GM18870 (cell line): ENCODE measurements around the gene CBX4.

ENCODE experiments used
- ATAC-seq: cut with Tn5 transposase; IDR thresholded peaks from one replicate; pipeline ENCODE4 v1.9.1; 2021; ENCODE audit warnings: moderate library complexity; ENCODE audit not compliant: unreplicated experiment

Gene CBX4

DNA sequence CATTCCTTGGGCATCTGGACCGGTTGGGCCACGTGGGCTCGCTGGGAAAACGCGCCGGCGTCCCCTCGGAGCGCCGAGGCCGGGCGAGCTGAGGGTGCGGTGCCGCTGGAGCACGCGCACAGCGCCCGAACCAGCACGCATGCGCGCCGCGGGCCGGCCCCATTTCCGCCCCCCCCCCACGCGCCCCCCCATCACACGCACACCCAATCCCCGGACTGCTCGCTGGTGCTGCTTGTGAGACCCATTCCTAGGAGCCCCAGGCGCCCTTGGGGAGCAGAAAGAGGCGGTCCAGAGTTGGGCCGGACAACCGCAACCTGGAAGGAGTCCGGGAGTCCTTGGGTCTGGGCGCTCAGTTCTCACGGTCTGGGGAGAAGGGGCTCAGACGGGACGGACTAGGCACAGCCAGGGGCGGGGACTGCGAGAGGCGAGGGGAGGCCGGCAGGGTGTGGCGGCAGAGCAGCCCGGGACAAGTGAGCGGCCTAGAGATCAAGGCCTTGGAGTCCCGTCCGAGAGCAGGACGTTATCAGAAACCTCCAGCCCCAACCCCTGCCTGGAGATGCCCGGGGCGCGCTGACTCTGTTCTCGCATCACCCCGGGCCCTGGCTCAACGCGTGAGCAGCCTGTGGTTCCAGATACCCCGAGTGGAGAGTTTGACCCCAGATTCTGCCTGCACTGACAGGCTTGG is 36.4 kb downstream of the CBX4 start:
- ATAC-seq = no peak

DNA sequence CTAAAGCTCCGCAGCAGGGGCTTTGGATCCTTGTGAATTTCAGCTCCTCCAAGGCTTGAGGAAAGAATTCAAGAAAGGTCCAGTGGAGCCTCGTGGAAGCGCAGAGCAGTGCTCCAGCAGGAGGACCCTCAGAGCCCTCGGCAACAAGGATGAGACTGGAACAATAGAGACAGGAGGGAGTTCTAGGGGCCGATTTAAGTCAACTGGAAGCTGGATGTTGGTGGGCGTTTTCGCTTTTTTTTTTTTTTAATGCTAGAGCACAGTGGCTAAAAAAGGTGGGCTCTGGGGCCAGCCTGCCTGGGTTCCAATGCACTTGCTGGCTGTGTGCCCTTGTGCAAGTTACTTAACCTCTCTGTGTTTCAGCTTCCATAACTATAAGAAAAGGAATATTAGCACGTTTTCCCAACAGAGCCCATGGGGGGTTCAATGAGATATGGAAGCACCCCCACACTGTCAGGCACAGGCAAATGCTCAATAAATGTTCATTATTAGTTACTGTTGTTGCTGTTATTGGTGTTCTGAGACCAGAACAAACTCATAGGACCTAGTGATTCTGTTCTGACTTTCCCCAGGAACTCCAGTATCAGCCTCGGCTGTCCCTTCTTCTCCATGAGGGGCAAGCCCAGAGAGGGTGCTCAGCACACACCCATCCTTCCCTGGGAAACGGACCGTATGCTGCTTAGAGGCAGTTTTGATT is 37.1 kb downstream of the CBX4 start:
- ATAC-seq = no peak

DNA sequence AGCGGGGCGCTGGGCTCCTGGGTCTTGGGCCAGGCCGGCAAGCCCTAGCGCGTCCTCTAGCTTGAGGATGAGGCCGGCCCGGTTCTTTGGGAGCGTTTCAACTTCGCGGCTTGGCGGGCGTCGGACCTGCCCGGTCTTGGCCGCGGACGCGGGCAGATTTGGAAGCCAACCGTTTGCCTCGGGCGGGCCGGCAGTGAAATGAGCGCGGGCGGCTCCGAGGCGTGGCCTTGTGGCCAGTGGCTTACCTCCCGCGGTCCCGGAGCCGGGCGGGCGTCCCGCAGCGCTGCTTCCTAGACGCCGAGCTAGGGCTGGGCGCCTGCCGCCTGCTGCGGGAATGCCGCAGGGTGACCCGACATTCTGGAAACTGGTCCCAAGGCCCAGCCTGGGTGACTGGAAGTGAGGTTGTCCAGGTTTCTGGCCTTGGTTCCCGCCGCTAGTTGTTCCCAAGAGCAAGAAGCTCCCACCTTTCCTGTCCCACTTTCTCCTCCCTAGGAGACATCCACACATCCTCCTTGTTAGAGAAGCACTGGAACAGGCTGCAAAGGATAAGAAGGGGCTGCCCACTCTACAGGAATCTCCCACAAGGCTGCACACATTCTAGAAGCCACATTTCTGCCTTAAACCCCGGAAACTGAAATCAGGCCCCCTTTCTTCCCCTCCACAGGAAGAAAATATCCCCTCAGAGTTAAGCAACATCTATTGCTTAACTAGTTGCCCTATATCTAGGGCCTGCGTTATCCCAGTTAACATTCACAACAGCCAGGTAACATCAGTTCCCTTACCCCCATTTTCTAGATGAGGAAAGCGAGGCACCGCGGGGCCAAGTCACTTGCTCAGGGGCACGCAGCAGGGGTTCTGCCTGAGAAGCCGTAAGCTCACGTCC is 37.8 kb downstream of the CBX4 start:
- no peak for ATAC-seq

DNA sequence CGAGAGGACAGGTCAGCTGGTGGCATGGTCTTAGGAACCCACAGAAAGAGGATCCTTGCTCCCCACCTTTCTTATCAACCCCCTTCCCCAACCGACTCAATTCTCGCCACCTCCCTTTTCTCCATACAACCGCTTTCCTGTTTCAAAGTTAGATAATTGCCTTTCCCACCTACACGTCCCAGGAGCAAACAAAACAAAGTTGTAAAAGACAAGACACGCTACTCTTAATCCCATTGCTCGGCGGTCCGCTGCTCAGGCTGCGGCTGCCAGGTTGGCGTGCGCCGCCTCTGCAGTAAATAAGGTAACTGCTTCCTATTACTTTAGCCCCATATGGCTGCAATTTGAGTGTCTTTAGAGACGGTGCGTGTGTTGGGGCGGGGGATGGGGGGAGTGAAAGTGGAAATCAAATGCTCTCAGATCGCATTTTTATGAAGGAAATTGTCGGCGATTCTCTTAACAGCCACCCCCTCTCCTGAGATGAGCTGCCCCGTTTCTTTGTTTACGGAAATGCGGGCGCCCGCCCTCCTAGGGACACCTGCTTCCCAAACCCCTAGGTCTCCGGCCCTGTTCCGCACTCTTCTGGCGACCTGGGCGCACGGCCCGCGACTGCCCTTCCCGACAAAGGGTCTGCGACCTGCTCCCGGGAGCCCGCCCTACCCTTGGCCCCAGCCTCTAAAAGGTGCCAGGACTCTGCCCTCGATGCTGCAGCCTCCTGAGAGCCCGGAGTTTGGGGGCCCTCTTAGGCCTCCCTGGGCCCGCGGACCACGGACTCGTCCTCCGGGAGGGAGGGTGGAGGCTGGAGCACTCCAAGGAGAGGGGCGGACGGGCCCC is 38.7 kb downstream of the CBX4 start:
- ATAC-seq = no peak

DNA sequence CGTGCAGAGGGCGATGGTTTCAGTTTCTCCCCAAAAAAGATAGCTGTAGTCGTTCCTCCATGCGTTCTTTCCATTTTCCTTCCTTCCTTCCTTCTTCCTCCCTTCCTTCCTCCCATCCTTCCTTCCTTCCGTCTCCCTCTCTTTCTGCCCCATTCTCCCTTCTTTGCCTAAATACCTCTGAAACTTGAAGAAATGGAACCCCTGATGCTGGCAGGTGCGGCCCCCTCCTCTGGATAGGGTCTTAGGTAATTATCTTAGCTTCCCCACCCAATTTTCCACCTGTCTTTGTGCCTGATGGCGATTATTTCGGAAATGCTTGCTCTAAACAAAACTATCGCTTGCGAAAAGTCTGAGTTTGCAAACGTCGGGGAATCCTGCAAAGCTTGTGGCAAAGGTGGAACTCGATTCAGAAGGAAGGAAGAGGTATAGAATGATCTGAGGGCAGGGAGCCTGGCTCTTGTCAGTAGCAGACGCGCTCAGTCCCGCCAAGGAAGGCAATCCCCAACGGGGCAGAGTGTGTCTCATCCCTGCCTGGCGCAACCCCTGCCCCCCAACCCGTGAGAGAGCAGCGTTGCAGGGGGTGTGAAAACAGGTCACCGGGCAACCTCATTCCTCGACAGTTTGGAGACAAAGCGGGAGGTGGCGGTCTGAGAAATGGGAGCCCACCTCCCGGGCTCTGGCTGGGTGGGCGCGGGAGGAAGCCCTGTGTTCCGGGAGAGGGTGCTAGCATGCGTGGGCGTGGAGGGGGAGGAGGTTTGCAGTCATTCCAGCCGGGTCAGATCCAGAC is 39.5 kb downstream of the CBX4 start:
- no peak for ATAC-seq

DNA sequence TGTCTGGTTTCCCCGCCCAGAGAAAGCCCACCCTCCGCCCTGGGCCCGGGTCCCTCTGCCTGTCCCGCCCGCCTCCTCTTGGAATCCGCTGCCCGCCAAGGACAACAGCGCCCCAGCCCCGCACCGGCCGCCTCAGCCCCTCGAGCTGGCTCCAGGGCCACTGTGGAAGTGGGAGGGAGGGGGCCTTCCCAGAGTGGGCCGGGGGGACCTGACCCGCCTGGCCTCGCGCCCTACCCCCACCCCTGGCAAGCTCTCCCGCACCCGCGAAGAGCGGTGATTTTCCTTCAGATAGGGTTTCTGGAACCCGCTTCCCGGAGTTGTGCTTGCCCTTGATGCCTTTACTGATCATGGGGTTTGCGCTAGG is 40.1 kb downstream of the CBX4 start:
- no peak for ATAC-seq

DNA sequence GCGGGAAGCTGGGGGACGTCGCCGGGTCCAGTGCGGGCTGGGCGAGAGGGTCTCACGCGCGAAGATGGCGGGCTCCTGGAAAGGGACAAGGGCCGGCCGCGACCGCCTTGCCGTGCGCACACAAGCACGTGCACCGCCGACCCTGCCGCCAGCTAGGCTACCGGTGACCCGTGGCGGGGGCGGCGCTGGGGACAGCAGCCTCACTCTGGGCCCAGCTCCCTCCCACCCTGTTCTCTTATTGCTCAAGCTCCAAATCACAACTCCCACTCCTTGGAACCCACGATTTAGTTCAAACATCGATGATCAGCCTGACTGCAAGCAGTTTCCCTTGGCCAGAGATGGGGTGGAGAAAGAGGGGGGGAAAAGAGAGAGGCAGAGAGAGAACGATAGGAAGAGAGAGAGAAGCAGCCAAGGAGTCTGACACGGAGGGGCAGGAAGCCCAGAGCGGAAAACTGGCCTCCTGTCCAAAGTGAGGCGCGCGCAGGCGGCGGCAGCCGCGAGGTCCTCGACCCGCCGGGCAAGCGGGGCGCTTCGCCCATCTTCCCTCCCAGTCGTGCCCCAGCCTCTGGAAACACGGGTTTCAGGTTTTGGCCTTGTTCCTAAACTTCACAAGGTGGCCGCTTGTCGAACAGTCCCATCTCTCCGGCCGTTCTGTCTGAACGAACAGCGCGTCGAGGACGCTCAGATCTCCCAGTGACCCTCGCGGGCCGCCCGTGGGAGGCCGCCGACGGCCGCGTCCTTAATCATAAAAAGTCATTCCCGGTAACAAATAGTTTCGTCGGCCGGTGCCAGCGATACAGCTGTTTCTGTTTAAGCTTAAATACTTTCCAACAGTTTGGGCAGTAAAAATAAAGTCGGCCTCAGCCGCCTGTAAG is 40.7 kb downstream of the CBX4 start:
- no peak for ATAC-seq

DNA sequence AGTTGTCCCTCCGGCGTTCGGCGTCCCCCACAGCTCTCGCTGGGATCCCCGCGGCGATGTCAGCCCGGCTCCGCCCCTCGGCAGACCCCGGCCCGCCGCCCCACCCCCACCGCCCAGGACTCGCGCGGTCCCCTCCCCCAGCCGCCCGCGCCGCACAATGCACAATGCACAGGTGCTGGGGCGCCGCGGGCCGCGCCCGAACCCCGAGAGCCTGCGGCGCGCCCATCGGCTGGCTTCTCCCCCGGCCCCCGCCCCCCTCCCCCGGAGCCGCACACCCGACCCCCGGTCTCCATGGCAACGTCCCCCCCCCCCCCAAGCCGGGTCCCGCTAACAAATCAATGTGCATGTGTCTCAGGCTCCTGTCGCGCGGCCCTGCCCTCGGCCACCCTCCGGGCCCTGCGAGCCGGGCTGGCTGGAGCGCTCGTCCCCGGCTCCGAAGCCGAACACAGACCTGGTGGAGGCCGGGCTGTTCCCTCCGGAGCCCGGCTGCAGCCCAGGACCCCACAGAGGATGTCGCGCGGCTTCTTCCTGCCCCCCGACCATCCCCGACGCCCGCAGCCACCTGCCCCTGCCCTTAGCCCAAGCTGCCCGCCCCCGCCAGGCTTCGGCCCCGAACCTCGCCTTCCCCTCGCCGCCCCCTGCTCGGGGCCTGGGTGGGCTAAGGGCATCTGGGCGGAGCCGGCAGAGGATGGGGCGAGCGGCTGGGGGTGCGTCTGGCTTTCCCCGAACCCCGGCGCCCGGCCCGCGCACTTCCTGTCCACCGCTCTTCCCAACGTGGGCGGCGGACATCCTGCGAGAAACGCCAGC is 41.5 kb downstream of the CBX4 start:
- ATAC-seq = no peak

DNA sequence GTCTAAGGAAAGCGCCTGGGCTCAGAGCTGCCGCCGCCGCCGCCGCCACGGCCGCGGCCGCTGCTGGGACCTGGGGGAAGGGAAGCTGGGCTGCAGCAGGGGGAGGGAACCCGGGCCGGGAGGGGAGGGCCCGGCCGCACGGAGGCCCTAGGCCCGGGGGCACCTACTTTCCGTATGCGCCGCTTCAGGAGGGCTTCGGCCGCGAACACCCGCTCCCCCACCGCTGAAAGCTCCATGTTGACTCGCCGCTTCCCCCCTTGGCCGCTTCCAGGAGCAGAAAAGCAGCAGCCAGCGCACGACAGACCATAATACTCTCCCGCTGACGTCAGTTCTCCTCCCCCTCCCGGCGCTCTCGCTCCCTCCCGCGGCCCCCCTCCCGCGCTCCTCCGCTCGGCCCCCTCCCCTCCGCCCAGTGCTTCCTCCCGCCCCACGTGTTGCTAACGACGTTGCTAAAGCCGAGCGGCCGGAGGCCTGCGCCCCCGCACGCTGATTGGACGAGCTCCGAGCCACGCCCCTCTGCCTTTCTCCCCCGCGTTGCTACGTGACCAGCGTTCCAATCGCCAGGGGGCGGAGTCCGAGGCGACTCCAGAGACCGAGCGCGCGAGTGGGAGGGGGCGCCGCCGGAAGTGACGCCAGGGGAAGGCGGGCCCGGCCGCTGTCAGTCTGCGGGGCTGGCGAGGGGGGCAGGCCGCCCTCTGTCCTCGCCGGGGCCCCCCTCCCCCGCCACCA is 42.3 kb downstream of the CBX4 start, which contains the start of gene CBX8:
Gene CBX8 (minus strand): TSS at position 315 of the 729 bp plus-strand sequence. CDS start 79 bp downstream, at position 236.
- ATAC-seq = peak; percentile 78

DNA sequence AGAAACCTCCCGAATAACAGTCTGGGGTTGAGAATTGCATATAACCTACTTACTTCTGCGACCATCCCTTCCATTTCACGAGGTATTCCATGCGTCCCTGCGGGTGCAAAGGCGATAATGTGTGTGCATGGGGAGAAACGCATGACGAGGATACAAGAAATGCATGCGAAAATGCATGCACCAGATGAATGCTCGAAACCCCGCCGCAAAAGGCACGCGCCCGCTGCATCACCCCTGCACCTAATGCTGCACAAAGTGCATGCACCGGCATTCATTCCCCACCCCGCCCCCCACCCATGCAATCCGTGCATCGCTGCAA is 42.8 kb downstream of the CBX4 start:
- ATAC-seq = no peak

GRCh38 chr17:79795795-79796443 is 43.3 kb downstream of the CBX4 start:
- no peak for ATAC-seq

- ATAC-seq = no peak
These were observed 44.4 kb downstream of the CBX4 start for GRCh38 chr17:79794659-79795511.

GRCh38 chr17:79793924-79794304 is 45.3 kb downstream of the CBX4 start:
- no peak for ATAC-seq

GRCh38 chr17:79792984-79793923 is 46.0 kb downstream of the CBX4 start:
- no peak for ATAC-seq

GRCh38 chr17:79792341-79792871 is 46.8 kb downstream of the CBX4 start:
- ATAC-seq = no peak
